ENCODE data around the gene CCDC17. TPM values are rescaled to one million over a fixed set of nuclear protein-coding genes. Genes with fewer than 3 reads are reported as not detected.

Gene CCDC17
- total and polyA plus RNA-seq, 3 donors from 2014 or later = 3.8 to 5.0 (median 4.4) TPM

GRCh38 chr1:45583264-45583665, 40.6 kb downstream of the CCDC17 start:
- H3K4me1 ChIP-seq = peaks cover 17% of the 10 kb centered on the region
- no peaks in the 10 kb centered on the region for H3K27me3 ChIP-seq
- H3K27ac ChIP-seq = peak overlapping the region; percentile 89 to 97
- no peaks in the 10 kb centered on the region for H3K36me3 ChIP-seq (ENCODE audit: low read depth, missing control alignments)
- no peaks in the 10 kb centered on the region for H3K9me3 ChIP-seq
- H3K4me3 ChIP-seq = peak overlapping the region; percentile 82 to 97
- DNase-seq = peak; percentile 97
- 0 to 1% methylated on average over 14 to 19 of the region's 19 CpGs for WGBS, 2 donors
- no peak for TF ChIP-seq CTCF (IDR thresholded peaks at IDR 0.05)
- TF ChIP-seq POLR2A (IDR thresholded peaks at IDR 0.05) = no peak
- intact Hi-C loops (cut with DNase I; ENCODE audit: low total_unique reads) = no loop called here

- intact Hi-C loops (cut with DNase I; ENCODE audit: low total_unique reads) = no loop called here
- H3K36me3 ChIP-seq (ENCODE audit: low read depth, missing control alignments) = no peaks in the 10 kb centered on the region
- TF ChIP-seq POLR2A (IDR thresholded peaks at IDR 0.05) (no peak), CTCF (IDR thresholded peaks at IDR 0.05) (no peak)
- no peak overlapping the region for H3K27ac ChIP-seq
- whole genome bisulfite sequencing, 2 donors = 77 to 87% methylated on average over 7 of the region's 7 CpGs
- no peaks in the 10 kb centered on the region for H3K4me1 ChIP-seq
- no peak for DNase-seq
- no peaks in the 10 kb centered on the region for H3K9me3 ChIP-seq
- H3K27me3 ChIP-seq = no peaks in the 10 kb centered on the region
- H3K4me3 ChIP-seq = no peak overlapping the region
Measured at GRCh38 chr1:45574105-45574626, 49.7 kb downstream of the CCDC17 start.

- H3K27me3 ChIP-seq = no peaks in the 10 kb centered on the region
- intact Hi-C loops (cut with DNase I; ENCODE audit: low total_unique reads) = no loop called here
- no peaks in the 10 kb centered on the region for H3K4me1 ChIP-seq
- H3K9me3 ChIP-seq = no peaks in the 10 kb centered on the region
- DNase-seq = no peak
- no peaks in the 10 kb centered on the region for H3K36me3 ChIP-seq (ENCODE audit: low read depth, missing control alignments)
- H3K4me3 ChIP-seq = no peak overlapping the region
- WGBS, 2 donors = 71 to 82% methylated on average over 3 of the region's 3 CpGs
- H3K27ac ChIP-seq = no peak overlapping the region
- TF ChIP-seq CTCF (IDR thresholded peaks at IDR 0.05) (no peak), POLR2A (IDR thresholded peaks at IDR 0.05) (no peak)
Measured at GRCh38 chr1:45573231-45573804, 50.5 kb downstream of the CCDC17 start.

GRCh38 chr1:45570631-45571030, 53.2 kb downstream of the CCDC17 start:
- TF ChIP-seq POLR2A (IDR thresholded peaks at IDR 0.05) (no peak), CTCF (IDR thresholded peaks at IDR 0.05) (no peak)
- H3K4me3 ChIP-seq = no peak overlapping the region
- H3K36me3 ChIP-seq (ENCODE audit: low read depth, missing control alignments) = no peaks in the 10 kb centered on the region
- 85 to 86% methylated on average over 4 of the region's 4 CpGs for WGBS, 2 donors
- no peaks in the 10 kb centered on the region for H3K9me3 ChIP-seq
- H3K4me1 ChIP-seq = no peaks in the 10 kb centered on the region
- H3K27ac ChIP-seq = no peak overlapping the region
- intact Hi-C loops (cut with DNase I; ENCODE audit: low total_unique reads) = no loop called here
- no peak for DNase-seq
- H3K27me3 ChIP-seq = no peaks in the 10 kb centered on the region

Small RNAs within 50 kb of the gene (small RNA-seq; reads per million reads assigned to genes)
- 0 reads per million in 2 donors for gene AL355480.1
- 0 to 0.18 reads per million in 2 donors for gene AL355480.2
- gene AL355480.3 = 0 reads per million in 2 donors
- 0 reads per million in 2 donors for gene AL355480.4

Other genes with a start within 250 kb of the CCDC17 start
- gene TESK2, start 132.9 kb downstream of the CCDC17 start, total RNA-seq = 10 to 100 TPM; 14.3 to 20.9 TPM
- gene TESK2, start 132.9 kb downstream of the CCDC17 start, polyA plus RNA-seq (ENCODE audit: insufficient read depth, low read depth, low replicate concordance) = 22.7 TPM
- gene CCDC163, start 124.0 kb downstream of the CCDC17 start, total RNA-seq = 1 to 10 TPM; 2.9 to 4.8 TPM
- gene CCDC163, start 124.0 kb downstream of the CCDC17 start, polyA plus RNA-seq (ENCODE audit: insufficient read depth, low read depth, low replicate concordance) = 5.7 TPM
- gene MMACHC, start 123.8 kb downstream of the CCDC17 start, total RNA-seq = 1 to 10 TPM; 7.1 to 7.3 TPM
- 17.4 TPM for gene MMACHC, start 123.8 kb downstream of the CCDC17 start, polyA plus RNA-seq (ENCODE audit: insufficient read depth, low read depth, low replicate concordance)
- 100 to 1,000 TPM; 180 to 185 TPM for gene PRDX1, start 102.2 kb downstream of the CCDC17 start, total RNA-seq
- gene PRDX1, start 102.2 kb downstream of the CCDC17 start, polyA plus RNA-seq (ENCODE audit: insufficient read depth, low read depth, low replicate concordance) = 251 TPM
- 10 to 100 TPM; 51.1 to 60.1 TPM for gene AKR1A1, start 73.2 kb downstream of the CCDC17 start, total RNA-seq
- gene AKR1A1, start 73.2 kb downstream of the CCDC17 start, polyA plus RNA-seq (ENCODE audit: insufficient read depth, low read depth, low replicate concordance) = 63.7 TPM
- 100 to 1,000 TPM; 184 to 194 TPM for gene NASP, start 40.0 kb downstream of the CCDC17 start, total RNA-seq
- 206 TPM for gene NASP, start 40.0 kb downstream of the CCDC17 start, polyA plus RNA-seq (ENCODE audit: insufficient read depth, low read depth, low replicate concordance)
- 100 to 1,000 TPM; 178 to 233 TPM for gene GPBP1L1, start 62.5 kb upstream of the CCDC17 start, total RNA-seq
- 151 TPM for gene GPBP1L1, start 62.5 kb upstream of the CCDC17 start, polyA plus RNA-seq (ENCODE audit: insufficient read depth, low read depth, low replicate concordance)
- 10 to 100 TPM; 26.2 to 30.9 TPM for gene TMEM69, start 64.1 kb upstream of the CCDC17 start, total RNA-seq
- gene TMEM69, start 64.1 kb upstream of the CCDC17 start, polyA plus RNA-seq (ENCODE audit: insufficient read depth, low read depth, low replicate concordance) = 29.5 TPM
- gene IPP, start 126.6 kb upstream of the CCDC17 start, total RNA-seq = 10 to 100 TPM; 12.5 to 20.5 TPM
- 26.3 TPM for gene IPP, start 126.6 kb upstream of the CCDC17 start, polyA plus RNA-seq (ENCODE audit: insufficient read depth, low read depth, low replicate concordance)
- gene MAST2, start 179.6 kb upstream of the CCDC17 start, total RNA-seq = 100 to 1,000 TPM in 1 of 2 donors, 10 to 100 TPM in 1; 88.4 to 113 TPM
- 158 TPM for gene MAST2, start 179.6 kb upstream of the CCDC17 start, polyA plus RNA-seq (ENCODE audit: insufficient read depth, low read depth, low replicate concordance)

All from testis (tissue), 3 donors.